Measurements from ENCODE around the gene ARPC5.

Gene ARPC5

GRCh38 chr1:183670169-183670568, 34.6 kb upstream of the ARPC5 start:
- Histone ChIP-seq H3K27me3 (ENCODE audit: insufficient read depth, low read length, poor library complexity) (peaks cover 7% of the 10 kb centered on the region), H3K4me3 (ENCODE audit: low read depth in 1 of 2, low read length in 2 of 2) (no peak overlapping the region), H3K9me3 (ENCODE audit: insufficient read depth, low read length, severe bottlenecking) (no peaks in the 10 kb centered on the region), H3K79me2 (ENCODE audit: insufficient read depth, low read length) (no peaks in the 10 kb centered on the region), H2AFZ (ENCODE audit: low read depth, low read length) (no peak overlapping the region), H3K4me2 (ENCODE audit: insufficient read depth, low read length) (no peak overlapping the region), H3K4me1 (ENCODE audit: insufficient read depth, low read length) (no peaks in the 10 kb centered on the region), H3K36me3 (ENCODE audit: insufficient read depth, low read length) (no peaks in the 10 kb centered on the region), H3K27ac (ENCODE audit: low read length) (no peak overlapping the region), H4K20me1 (ENCODE audit: insufficient read depth, low read length) (no peaks in the 10 kb centered on the region), H3K9ac (ENCODE audit: low read depth, low read length) (no peak overlapping the region)
- no peak for ATAC-seq (ENCODE audit: insufficient read depth, low read depth)
- TF ChIP-seq CTCF (IDR thresholded peaks at IDR 0.05; ENCODE audit: borderline replicate concordance, extremely low read depth, low read length, poor library complexity, severe bottlenecking) (no peak), EZH2 (IDR thresholded peaks at IDR 0.05; ENCODE audit: borderline replicate concordance, low read depth, low read length, severe bottlenecking) (no peak)
- no peak for DNase-seq

- no peak overlapping the region for H2AFZ ChIP-seq (ENCODE audit: low read depth, low read length)
- no peak overlapping the region for H3K4me3 ChIP-seq (ENCODE audit: low read depth in 1 of 2, low read length in 2 of 2)
- no peaks in the 10 kb centered on the region for H3K4me1 ChIP-seq (ENCODE audit: insufficient read depth, low read length)
- no peak overlapping the region for H3K27ac ChIP-seq (ENCODE audit: low read length)
- H3K79me2 ChIP-seq (ENCODE audit: insufficient read depth, low read length): no peaks in the 10 kb centered on the region
- TF ChIP-seq EZH2 (IDR thresholded peaks at IDR 0.05; ENCODE audit: borderline replicate concordance, low read depth, low read length, severe bottlenecking) (no peak), CTCF (IDR thresholded peaks at IDR 0.05; ENCODE audit: borderline replicate concordance, extremely low read depth, low read length, poor library complexity, severe bottlenecking) (no peak)
- no peaks in the 10 kb centered on the region for H4K20me1 ChIP-seq (ENCODE audit: insufficient read depth, low read length)
- no peak overlapping the region for H3K4me2 ChIP-seq (ENCODE audit: insufficient read depth, low read length)
- no peaks in the 10 kb centered on the region for H3K9me3 ChIP-seq (ENCODE audit: insufficient read depth, low read length, severe bottlenecking)
- H3K9ac ChIP-seq (ENCODE audit: low read depth, low read length): no peak overlapping the region
- H3K36me3 ChIP-seq (ENCODE audit: insufficient read depth, low read length): no peaks in the 10 kb centered on the region
- DNase-seq: no peak
- no peaks in the 10 kb centered on the region for H3K27me3 ChIP-seq (ENCODE audit: insufficient read depth, low read length, poor library complexity)
- ATAC-seq (ENCODE audit: insufficient read depth, low read depth): no peak
Observed at GRCh38 chr1:183656355-183656754, 20.8 kb upstream of the ARPC5 start.

GRCh38 chr1:183655562-183656075, 20.0 kb upstream of the ARPC5 start:
- no peaks in the 10 kb centered on the region for H3K79me2 ChIP-seq (ENCODE audit: insufficient read depth, low read length)
- no peaks in the 10 kb centered on the region for H3K4me1 ChIP-seq (ENCODE audit: insufficient read depth, low read length)
- ATAC-seq (ENCODE audit: insufficient read depth, low read depth): peak; percentile 96
- DNase-seq: peak; percentile 73
- no peak overlapping the region for H3K27ac ChIP-seq (ENCODE audit: low read length)
- no peaks in the 10 kb centered on the region for H3K36me3 ChIP-seq (ENCODE audit: insufficient read depth, low read length)
- TF ChIP-seq CTCF (IDR thresholded peaks at IDR 0.05; ENCODE audit: borderline replicate concordance, extremely low read depth, low read length, poor library complexity, severe bottlenecking) (peak; percentile 90), EZH2 (IDR thresholded peaks at IDR 0.05; ENCODE audit: borderline replicate concordance, low read depth, low read length, severe bottlenecking) (no peak)
- peak overlapping the region; percentile 42; the same call in 1 of the 2 replicates for H2AFZ ChIP-seq (ENCODE audit: low read depth, low read length)
- H3K4me2 ChIP-seq (ENCODE audit: insufficient read depth, low read length): no peak overlapping the region
- no peaks in the 10 kb centered on the region for H3K27me3 ChIP-seq (ENCODE audit: insufficient read depth, low read length, poor library complexity)
- H3K9ac ChIP-seq (ENCODE audit: low read depth, low read length): no peak overlapping the region
- H3K9me3 ChIP-seq (ENCODE audit: insufficient read depth, low read length, severe bottlenecking): no peaks in the 10 kb centered on the region
- H3K4me3 ChIP-seq (ENCODE audit: low read depth in 1 of 2, low read length in 2 of 2): no peak overlapping the region
- H4K20me1 ChIP-seq (ENCODE audit: insufficient read depth, low read length): no peaks in the 10 kb centered on the region

- Histone ChIP-seq H4K20me1 (ENCODE audit: insufficient read depth, low read length) (no peaks in the 10 kb centered on the region), H3K27me3 (ENCODE audit: insufficient read depth, low read length, poor library complexity) (no peaks in the 10 kb centered on the region), H3K27ac (ENCODE audit: low read length) (no peak overlapping the region)
Observed at GRCh38 chr1:183654706-183655105, 19.1 kb upstream of the ARPC5 start.

More at GRCh38 chr1:183654706-183655105, 19.1 kb upstream of the ARPC5 start:
- H3K79me2 ChIP-seq (ENCODE audit: insufficient read depth, low read length): no peaks in the 10 kb centered on the region
- ATAC-seq (ENCODE audit: insufficient read depth, low read depth): no peak
- no peak for TF ChIP-seq EZH2 (IDR thresholded peaks at IDR 0.05; ENCODE audit: borderline replicate concordance, low read depth, low read length, severe bottlenecking)
- no peak for TF ChIP-seq CTCF (IDR thresholded peaks at IDR 0.05; ENCODE audit: borderline replicate concordance, extremely low read depth, low read length, poor library complexity, severe bottlenecking)
- no peaks in the 10 kb centered on the region for H3K36me3 ChIP-seq (ENCODE audit: insufficient read depth, low read length)
- no peak overlapping the region for H2AFZ ChIP-seq (ENCODE audit: low read depth, low read length)
- no peak overlapping the region for H3K9ac ChIP-seq (ENCODE audit: low read depth, low read length)
- H3K9me3 ChIP-seq (ENCODE audit: insufficient read depth, low read length, severe bottlenecking): no peaks in the 10 kb centered on the region
- no peak overlapping the region for H3K4me2 ChIP-seq (ENCODE audit: insufficient read depth, low read length)
- no peak for DNase-seq
- no peak overlapping the region for H3K4me3 ChIP-seq (ENCODE audit: low read depth in 1 of 2, low read length in 2 of 2)
- no peaks in the 10 kb centered on the region for H3K4me1 ChIP-seq (ENCODE audit: insufficient read depth, low read length)

All from DND-41 (cell line).